Loucy (cell line): ENCODE results near the gene RGS6.

Source experiments
- H2AFZ ChIP-seq: fragments of 200-600 bp; sonication (generic); 2 replicates; pipeline ENCODE4 v1.6.0; 2016; ENCODE audit warnings: antibody characterized with exemption, mild to moderate bottlenecking, low read length, moderate library complexity
- H3F3A ChIP-seq: fragments of 200-600 bp; 2 replicates; pipeline ENCODE4 v1.6.0; 2016; ENCODE audit warnings: antibody characterized with exemption, low read depth, mild to moderate bottlenecking
- H3K27me3 ChIP-seq: fragments of 200-600 bp; sonication (generic); 2 replicates; pipeline ENCODE4 v1.6.1; 2014; ENCODE audit warnings: low read length, mild to moderate bottlenecking; ENCODE audit not compliant: insufficient read depth, poor library complexity, severe bottlenecking
- H3K36me3 ChIP-seq: fragments of 200-600 bp; sonication (generic); 2 replicates; pipeline ENCODE4 v1.6.1; 2016; ENCODE audit warnings: low read length; ENCODE audit not compliant: insufficient read depth
- H3K4me1 ChIP-seq: fragments of 200-600 bp; sonication (generic); 2 replicates; pipeline ENCODE4 v1.5.1; 2014; ENCODE audit warnings: low read length, mild to moderate bottlenecking; ENCODE audit not compliant: insufficient read depth, poor library complexity, severe bottlenecking
- H3K4me2 ChIP-seq: fragments of 200-600 bp; sonication (generic); 2 replicates; pipeline ENCODE4 v1.6.0; 2014; ENCODE audit warnings: antibody characterized with exemption, low read length, low read depth, mild to moderate bottlenecking; ENCODE audit not compliant: poor library complexity, severe bottlenecking
- H3K4me3 ChIP-seq: fragments of 200-600 bp; sonication (generic); 2 replicates; pipeline ENCODE4 v1.5.1; 2014; ENCODE audit warnings: low read length, mild to moderate bottlenecking, mixed read lengths; ENCODE audit not compliant: poor library complexity, severe bottlenecking
- H3K79me2 ChIP-seq: fragments of 200-600 bp; sonication (generic); 2 replicates; pipeline ENCODE4 v1.6.1; 2014; ENCODE audit warnings: low read length; ENCODE audit not compliant: insufficient read depth
- H3K9ac ChIP-seq: fragments of 200-600 bp; sonication (generic); 2 replicates; pipeline ENCODE4 v1.6.0; 2014; ENCODE audit warnings: mild to moderate bottlenecking, low read depth, low read length, moderate library complexity; ENCODE audit not compliant: poor library complexity, severe bottlenecking
- H3K9me2 ChIP-seq: fragments of 200-600 bp; sonication (generic); replicated peaks from 2 replicates; pipeline ENCODE4 v1.6.1; 2016; ENCODE audit warnings: low read depth, low read length, mixed read lengths
- H3K9me3 ChIP-seq: fragments of 200-600 bp; sonication (generic); 2 replicates; pipeline ENCODE4 v1.6.1; 2014; ENCODE audit warnings: mild to moderate bottlenecking, antibody characterized with exemption, low read length, low read depth; ENCODE audit not compliant: insufficient read depth
- H4K20me1 ChIP-seq: fragments of 200-600 bp; sonication (generic); 2 replicates; pipeline ENCODE4 v1.6.0; 2014; ENCODE audit warnings: antibody characterized with exemption, low read length, mild to moderate bottlenecking; ENCODE audit not compliant: insufficient read depth, poor library complexity, severe bottlenecking
- CTCF ChIP-seq: fragments of 200-600 bp; sonication (generic); conservative IDR thresholded peaks from 2 replicates; pipeline ENCODE4 v1.5.1; 2014; ENCODE audit warnings: mild to moderate bottlenecking, antibody characterized with exemption, low read length
- EZH2phosphoT487 ChIP-seq: fragments of 200-600 bp; IDR thresholded peaks from 2 replicates; pipeline ENCODE4 v1.6.1; 2018; ENCODE audit warnings: antibody characterized with exemption, mild to moderate bottlenecking, moderate library complexity, borderline replicate concordance

Gene RGS6

DNA sequence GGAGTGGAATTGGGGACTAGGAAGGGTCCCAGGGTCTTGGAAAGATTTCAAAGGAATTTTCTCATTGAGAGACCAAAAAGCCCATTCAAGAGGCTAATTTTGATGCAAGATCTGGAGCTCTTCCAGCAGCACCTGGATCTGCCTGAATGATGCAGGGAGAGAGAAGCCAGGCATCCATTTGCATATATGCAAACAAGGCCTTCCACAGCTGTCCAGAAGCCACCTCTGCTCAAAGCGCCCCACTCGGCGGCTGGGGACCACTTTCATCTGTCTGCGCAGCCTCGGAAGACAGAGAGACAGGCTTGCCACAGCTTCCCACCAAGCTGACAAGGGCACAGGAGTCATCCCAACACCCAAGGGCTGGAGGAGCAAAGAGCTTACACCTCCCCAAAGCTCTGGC is 666.1 kb downstream of the RGS6 start:
- no peaks in the 10 kb centered on the region for H3K27me3 ChIP-seq
- no peaks in the 10 kb centered on the region for H3K36me3 ChIP-seq
- H3K4me2 ChIP-seq: no peak overlapping the region
- no peak for TF ChIP-seq EZH2phosphoT487
- TF ChIP-seq CTCF: no peak
- H3K4me1 ChIP-seq: peaks cover 79% of the 10 kb centered on the region
- H3K79me2 ChIP-seq: no peaks in the 10 kb centered on the region
- H2AFZ ChIP-seq: no peak overlapping the region
- H3F3A ChIP-seq: peaks cover 7% of the 10 kb centered on the region
- H4K20me1 ChIP-seq: no peaks in the 10 kb centered on the region
- H3K9me3 ChIP-seq: no peaks in the 10 kb centered on the region
- no peaks in the 10 kb centered on the region for H3K9me2 ChIP-seq
- no peak overlapping the region for H3K4me3 ChIP-seq
- no peak overlapping the region for H3K9ac ChIP-seq

- no peak overlapping the region for H2AFZ ChIP-seq
- peak overlapping the region; percentile 58 for H3K4me2 ChIP-seq
- peak overlapping the region; percentile 52 for H3K4me3 ChIP-seq
- H3K9me2 ChIP-seq: no peaks in the 10 kb centered on the region
- H3K27me3 ChIP-seq: no peaks in the 10 kb centered on the region
- no peaks in the 10 kb centered on the region for H3K9me3 ChIP-seq
- TF ChIP-seq EZH2phosphoT487: no peak
- no peak for TF ChIP-seq CTCF
- H3K36me3 ChIP-seq: no peaks in the 10 kb centered on the region
- peak overlapping the region; percentile 64 for H3K9ac ChIP-seq
- no peaks in the 10 kb centered on the region for H4K20me1 ChIP-seq
- no peaks in the 10 kb centered on the region for H3K79me2 ChIP-seq
- 0 out of 2 replicates have a peak, but pooled peaks cover 2% of the 10 kb centered on the region for H3F3A ChIP-seq
- H3K4me1 ChIP-seq: peaks cover 71% of the 10 kb centered on the region
Observed at GRCh38 chr14:72599579-72600470, 667.6 kb downstream of the RGS6 start.

DNA sequence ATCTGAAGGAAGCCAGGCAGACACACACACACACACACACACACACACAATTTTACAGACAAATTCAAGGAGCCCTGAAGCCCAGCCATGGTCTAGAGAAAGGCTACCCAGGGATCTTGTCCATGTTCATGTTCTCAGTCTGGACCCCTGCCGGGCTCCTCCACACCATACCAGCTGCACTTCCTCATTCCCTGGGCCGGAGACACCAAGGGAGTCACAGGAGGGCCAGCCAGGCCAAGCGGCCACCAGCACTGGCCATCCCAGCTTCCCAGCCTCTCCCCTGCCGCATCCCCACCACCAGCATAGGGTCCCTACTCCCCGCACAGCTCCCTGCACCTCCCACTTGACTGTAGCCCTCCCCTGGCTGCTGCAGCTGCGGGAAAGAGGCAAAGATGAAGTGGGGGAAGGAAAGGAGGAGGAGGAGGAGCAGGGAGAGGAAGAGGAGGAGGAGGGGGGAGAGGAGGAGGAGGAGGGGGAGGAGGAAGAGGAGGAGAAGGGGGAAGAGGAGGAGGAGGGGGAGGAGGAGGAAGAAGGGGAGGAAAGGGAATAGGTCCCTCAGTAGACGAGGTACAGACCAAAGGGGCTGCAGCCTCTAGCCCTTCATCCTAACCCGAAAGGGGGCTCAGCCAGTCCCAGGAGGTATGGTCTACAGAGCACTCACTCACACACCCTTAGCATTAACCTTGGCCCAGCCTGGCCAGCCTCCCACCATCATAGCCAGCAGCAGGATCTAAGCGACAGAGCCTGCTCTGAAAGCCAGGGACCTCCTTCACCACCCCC is 668.5 kb downstream of the RGS6 start:
- Histone ChIP-seq H3K4me2 (peak overlapping the region; percentile 58), H2AFZ (no peak overlapping the region), H3K36me3 (no peaks in the 10 kb centered on the region), H3F3A (no peaks in the 10 kb centered on the region), H3K79me2 (no peaks in the 10 kb centered on the region), H3K4me3 (peak overlapping the region; percentile 52), H4K20me1 (no peaks in the 10 kb centered on the region), H3K9me2 (no peaks in the 10 kb centered on the region), H3K27me3 (no peaks in the 10 kb centered on the region), H3K4me1 (peaks cover 61% of the 10 kb centered on the region), H3K9ac (peak overlapping the region; percentile 64), H3K9me3 (no peaks in the 10 kb centered on the region)
- TF ChIP-seq EZH2phosphoT487 (no peak), CTCF (no peak)
